Loucy (cell line): ENCODE results near the gene SUSD3.

Source experiments
- H2AFZ ChIP-seq: fragments of 200-600 bp; sonication (generic); 2 replicates; pipeline ENCODE4 v1.6.0; 2016; ENCODE audit warnings: antibody characterized with exemption, mild to moderate bottlenecking, low read length, moderate library complexity
- H3F3A ChIP-seq: fragments of 200-600 bp; 2 replicates; pipeline ENCODE4 v1.6.0; 2016; ENCODE audit warnings: antibody characterized with exemption, low read depth, mild to moderate bottlenecking
- H3K27me3 ChIP-seq: fragments of 200-600 bp; sonication (generic); 2 replicates; pipeline ENCODE4 v1.6.1; 2014; ENCODE audit warnings: low read length, mild to moderate bottlenecking; ENCODE audit not compliant: insufficient read depth, poor library complexity, severe bottlenecking
- H3K36me3 ChIP-seq: fragments of 200-600 bp; sonication (generic); 2 replicates; pipeline ENCODE4 v1.6.1; 2016; ENCODE audit warnings: low read length; ENCODE audit not compliant: insufficient read depth
- H3K4me1 ChIP-seq: fragments of 200-600 bp; sonication (generic); 2 replicates; pipeline ENCODE4 v1.5.1; 2014; ENCODE audit warnings: low read length, mild to moderate bottlenecking; ENCODE audit not compliant: insufficient read depth, poor library complexity, severe bottlenecking
- H3K4me2 ChIP-seq: fragments of 200-600 bp; sonication (generic); 2 replicates; pipeline ENCODE4 v1.6.0; 2014; ENCODE audit warnings: antibody characterized with exemption, low read length, low read depth, mild to moderate bottlenecking; ENCODE audit not compliant: poor library complexity, severe bottlenecking
- H3K4me3 ChIP-seq: fragments of 200-600 bp; sonication (generic); 2 replicates; pipeline ENCODE4 v1.5.1; 2014; ENCODE audit warnings: low read length, mild to moderate bottlenecking, mixed read lengths; ENCODE audit not compliant: poor library complexity, severe bottlenecking
- H3K79me2 ChIP-seq: fragments of 200-600 bp; sonication (generic); 2 replicates; pipeline ENCODE4 v1.6.1; 2014; ENCODE audit warnings: low read length; ENCODE audit not compliant: insufficient read depth
- H3K9ac ChIP-seq: fragments of 200-600 bp; sonication (generic); 2 replicates; pipeline ENCODE4 v1.6.0; 2014; ENCODE audit warnings: mild to moderate bottlenecking, low read depth, low read length, moderate library complexity; ENCODE audit not compliant: poor library complexity, severe bottlenecking
- H3K9me2 ChIP-seq: fragments of 200-600 bp; sonication (generic); replicated peaks from 2 replicates; pipeline ENCODE4 v1.6.1; 2016; ENCODE audit warnings: low read depth, low read length, mixed read lengths
- H3K9me3 ChIP-seq: fragments of 200-600 bp; sonication (generic); 2 replicates; pipeline ENCODE4 v1.6.1; 2014; ENCODE audit warnings: mild to moderate bottlenecking, antibody characterized with exemption, low read length, low read depth; ENCODE audit not compliant: insufficient read depth
- H4K20me1 ChIP-seq: fragments of 200-600 bp; sonication (generic); 2 replicates; pipeline ENCODE4 v1.6.0; 2014; ENCODE audit warnings: antibody characterized with exemption, low read length, mild to moderate bottlenecking; ENCODE audit not compliant: insufficient read depth, poor library complexity, severe bottlenecking
- CTCF ChIP-seq: fragments of 200-600 bp; sonication (generic); conservative IDR thresholded peaks from 2 replicates; pipeline ENCODE4 v1.5.1; 2014; ENCODE audit warnings: mild to moderate bottlenecking, antibody characterized with exemption, low read length
- EZH2phosphoT487 ChIP-seq: fragments of 200-600 bp; IDR thresholded peaks from 2 replicates; pipeline ENCODE4 v1.6.1; 2018; ENCODE audit warnings: antibody characterized with exemption, mild to moderate bottlenecking, moderate library complexity, borderline replicate concordance

SUSD3 gene

DNA sequence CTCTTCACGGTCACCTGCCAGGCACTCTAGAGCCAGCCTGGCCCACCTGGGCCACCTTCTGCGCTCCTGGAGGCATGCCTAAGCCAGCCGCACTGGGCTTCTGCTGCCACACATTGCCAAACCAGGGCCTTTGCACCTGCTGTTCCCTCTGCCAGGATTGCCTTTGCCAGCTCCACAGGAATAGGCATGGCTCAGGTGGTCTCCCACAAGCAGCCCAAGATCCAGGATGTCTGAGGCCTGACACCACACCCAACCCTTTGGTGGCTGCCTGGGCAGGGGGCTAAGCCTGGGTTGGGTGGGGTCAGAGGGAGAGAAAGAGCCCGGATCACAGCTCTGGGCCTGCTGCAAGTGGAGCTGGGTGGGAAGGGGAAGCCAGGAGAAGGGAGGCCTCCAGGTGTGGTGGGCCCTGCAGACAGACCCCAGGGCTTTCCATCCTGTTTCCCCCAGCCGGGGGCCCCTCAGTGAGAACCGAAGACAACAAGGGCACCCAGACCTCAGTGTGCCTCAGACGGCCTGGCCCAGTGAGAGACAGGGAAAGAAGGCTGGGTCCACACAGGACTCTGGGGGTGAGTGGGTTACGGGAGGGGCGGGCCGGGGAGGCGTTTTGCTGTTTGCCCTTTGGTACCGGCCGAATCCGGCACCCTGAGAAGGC is 672 bp upstream of the SUSD3 start:
- Histone ChIP-seq H3K4me2 (no peak overlapping the region), H3F3A (no peaks in the 10 kb centered on the region), H3K4me1 (peaks cover 44% of the 10 kb centered on the region), H4K20me1 (no peaks in the 10 kb centered on the region), H3K9ac (no peak overlapping the region), H2AFZ (no peak overlapping the region), H3K36me3 (no peaks in the 10 kb centered on the region), H3K9me3 (no peaks in the 10 kb centered on the region), H3K27me3 (no peaks in the 10 kb centered on the region), H3K4me3 (no peak overlapping the region), H3K79me2 (no peaks in the 10 kb centered on the region), H3K9me2 (no peaks in the 10 kb centered on the region)
- TF ChIP-seq CTCF (no peak), EZH2phosphoT487 (no peak)

GRCh38 chr9:93059011-93059714 is 662 bp downstream of the SUSD3 start:
- Histone ChIP-seq H3K9ac (no peak overlapping the region), H4K20me1 (no peaks in the 10 kb centered on the region), H3K4me1 (peaks cover 44% of the 10 kb centered on the region), H3K27me3 (no peaks in the 10 kb centered on the region), H3K79me2 (no peaks in the 10 kb centered on the region), H3K9me3 (no peaks in the 10 kb centered on the region), H3K4me3 (no peak overlapping the region), H3K9me2 (no peaks in the 10 kb centered on the region), H3K36me3 (no peaks in the 10 kb centered on the region), H3F3A (peaks cover 8% of the 10 kb centered on the region; the same call in 1 of the 2 replicates), H2AFZ (no peak overlapping the region), H3K4me2 (no peak overlapping the region)
- TF ChIP-seq EZH2phosphoT487: no peak

DNA sequence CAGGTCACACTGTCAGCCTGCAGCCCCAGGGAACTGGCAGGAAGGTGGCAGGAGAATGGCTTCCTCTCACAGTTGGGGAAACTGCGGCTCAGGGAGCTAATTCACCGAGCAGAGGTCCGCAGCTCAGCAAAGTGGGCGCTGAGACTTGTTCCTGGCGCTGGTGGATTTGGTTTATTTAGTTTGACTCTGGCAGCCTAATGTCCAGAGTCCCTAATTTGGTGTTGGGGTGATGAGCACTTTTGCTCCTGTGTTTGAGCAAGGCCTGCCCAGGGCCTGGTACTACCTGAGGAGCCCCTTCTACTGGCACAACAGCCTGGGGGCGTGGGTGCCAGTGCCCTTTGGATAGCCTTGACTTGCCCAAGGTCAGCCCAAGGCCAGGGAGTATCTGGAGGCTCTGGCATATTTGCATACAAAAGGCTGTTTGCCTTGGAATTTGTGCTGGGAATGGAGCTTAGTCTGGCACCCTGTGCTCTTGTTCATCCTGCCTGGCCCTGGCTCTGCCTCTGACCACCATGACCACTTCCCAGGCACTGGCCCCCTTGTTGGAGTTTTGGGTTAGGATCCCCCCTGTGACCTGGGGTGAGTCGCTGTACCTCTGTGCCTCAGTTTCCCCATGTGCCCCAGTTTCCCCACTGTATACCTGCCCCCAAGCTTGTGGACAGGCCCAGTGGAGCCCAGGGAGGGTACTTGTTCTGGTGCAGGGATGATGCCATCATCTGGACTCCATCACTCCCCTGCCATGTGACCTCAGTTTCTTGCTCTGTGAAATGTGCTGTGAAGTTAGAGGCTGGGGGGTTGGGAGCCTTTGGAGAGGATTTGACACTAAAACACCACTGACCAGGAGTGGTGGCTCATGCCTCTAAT is 1.4 kb downstream of the SUSD3 start:
- no peaks in the 10 kb centered on the region for H3K36me3 ChIP-seq
- no peaks in the 10 kb centered on the region for H4K20me1 ChIP-seq
- peaks cover 8% of the 10 kb centered on the region; the same call in 1 of the 2 replicates for H3F3A ChIP-seq
- H2AFZ ChIP-seq: no peak overlapping the region
- no peak overlapping the region for H3K9ac ChIP-seq
- no peaks in the 10 kb centered on the region for H3K79me2 ChIP-seq
- no peak overlapping the region for H3K4me3 ChIP-seq
- H3K9me3 ChIP-seq: no peaks in the 10 kb centered on the region
- no peak overlapping the region for H3K4me2 ChIP-seq
- no peaks in the 10 kb centered on the region for H3K9me2 ChIP-seq
- no peak for TF ChIP-seq EZH2phosphoT487
- TF ChIP-seq CTCF: no peak
- no peaks in the 10 kb centered on the region for H3K27me3 ChIP-seq
- H3K4me1 ChIP-seq: peaks cover 45% of the 10 kb centered on the region
